Tongue (tissue), 2 donors: ENCODE data around the gene ANP32E. TPM values are rescaled to one million over a fixed set of nuclear protein-coding genes. Genes with fewer than 3 reads are reported as not detected.
"Not testable (repeated sequence)": the region's sequence is repeated elsewhere in the genome, so short reads cannot be mapped to it uniquely, and the experiment has no call there.

Experiments
- DNase-seq: peaks from one replicate; pipeline ENCODE4 v3.0.0-alpha.2; 2015
- total RNA-seq: library from RNA; depleted of rRNA; stranded (reverse); fragments of >200 nt; gene quantifications from one replicate; pipeline ENCODE4 v1.2.3, GENCODE V29; 2014

Gene ANP32E
- total RNA-seq, 1 donor from 2014 or later, result 32.8 TPM

DNA sequence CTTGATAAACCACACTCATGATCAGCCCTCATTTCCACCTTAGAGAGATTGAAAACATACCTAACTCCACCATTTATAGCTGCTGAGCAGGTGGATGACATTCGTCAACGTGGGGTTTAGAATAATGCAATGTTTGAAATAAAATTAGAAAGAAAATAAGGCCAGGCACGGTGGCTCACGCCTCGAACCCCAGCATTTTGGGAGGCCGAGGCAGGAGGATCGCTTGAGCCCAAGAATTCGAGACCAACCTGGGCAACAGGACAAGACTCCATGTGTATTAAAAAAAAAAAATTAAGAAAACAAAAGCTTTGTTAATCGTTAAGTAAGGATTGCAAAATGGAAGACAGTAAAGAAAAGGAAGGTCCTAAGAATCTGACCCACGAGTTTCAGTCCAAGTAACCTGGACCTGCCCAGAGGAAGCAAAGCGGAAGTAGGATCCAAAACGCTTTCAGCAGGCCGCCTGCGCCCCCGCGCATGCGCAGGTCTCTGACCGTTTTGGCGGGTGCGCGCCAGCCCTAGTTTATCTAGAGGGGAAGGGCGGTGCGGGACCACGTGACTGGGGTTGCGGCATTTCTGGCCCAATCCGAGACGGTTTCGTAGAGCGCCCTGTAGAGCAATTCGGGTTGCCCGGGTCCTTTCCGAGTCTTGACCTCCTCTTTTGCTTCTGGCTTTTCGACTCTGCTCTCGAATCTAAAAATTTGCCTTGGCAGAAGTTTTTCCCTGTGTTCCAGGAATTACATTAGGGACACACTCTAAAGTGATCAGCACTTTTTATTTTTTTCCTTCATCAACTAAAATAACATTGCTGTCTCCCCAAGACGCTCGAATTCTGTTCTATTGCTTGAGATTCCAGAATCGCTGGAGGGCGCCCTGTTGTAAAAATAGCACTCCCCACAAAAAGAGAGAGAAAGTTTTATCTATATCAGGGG, 22.5 kb downstream of the ANP32E start:
- DNase-seq, result peak; percentile 98

DNA sequence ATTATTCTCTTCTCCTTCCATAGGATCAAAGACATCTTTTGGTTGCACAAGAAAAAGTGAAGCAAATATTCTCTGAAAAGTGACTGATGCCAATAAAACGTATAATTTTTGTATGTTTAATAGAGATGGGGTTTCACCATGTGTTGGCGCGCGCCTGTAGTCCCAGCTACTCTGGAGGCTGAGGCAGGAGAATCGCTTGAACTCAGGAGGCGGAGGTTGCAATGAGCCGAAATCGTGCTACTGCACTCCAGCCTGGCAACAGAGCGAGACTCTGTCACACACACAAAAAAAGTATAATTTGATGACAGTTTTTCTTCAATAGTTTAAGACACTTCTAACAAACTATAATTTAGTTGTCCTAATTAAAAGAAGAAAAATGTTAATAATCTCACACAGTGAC, 23.8 kb downstream of the ANP32E start:
- DNase-seq, result no peak

DNA sequence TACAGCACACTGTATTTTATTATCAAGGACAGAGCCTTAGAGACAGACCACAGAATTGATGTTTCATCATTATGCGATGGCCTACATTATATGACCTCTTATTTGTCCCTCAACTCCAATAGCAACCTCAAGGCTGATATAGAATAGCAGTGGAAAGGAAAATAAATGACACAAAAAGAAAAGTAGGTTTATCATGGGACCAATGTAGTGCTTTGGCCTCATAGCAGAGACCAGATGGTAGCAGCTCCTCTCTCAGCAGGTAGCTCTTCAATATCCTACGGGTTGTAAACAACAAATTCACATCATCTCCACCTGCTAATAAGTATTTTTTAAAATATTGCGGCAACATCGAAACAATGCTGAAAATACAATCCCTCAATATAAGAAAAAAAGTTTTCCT, 25.2 kb downstream of the ANP32E start:
- DNase-seq, result no peak

DNA sequence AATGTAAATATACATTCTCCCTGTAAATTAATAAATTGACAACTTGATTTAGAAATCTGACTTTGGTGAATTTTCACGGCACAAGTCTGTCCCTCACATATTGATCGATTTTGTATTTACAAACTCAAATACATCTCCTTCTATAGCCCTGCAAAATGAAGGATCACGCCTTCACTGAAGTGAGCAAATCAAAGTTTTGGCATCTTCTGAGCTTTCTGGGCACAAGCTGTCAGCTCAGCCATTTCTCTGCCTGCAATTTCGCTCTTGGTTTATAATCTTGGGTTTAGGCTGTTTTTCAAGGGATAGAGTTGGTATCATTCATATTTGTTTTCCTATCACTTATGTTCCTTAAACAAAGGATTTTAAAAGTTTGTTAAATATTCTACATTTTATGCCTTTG, 25.8 kb downstream of the ANP32E start:
- no peak for DNase-seq

DNA sequence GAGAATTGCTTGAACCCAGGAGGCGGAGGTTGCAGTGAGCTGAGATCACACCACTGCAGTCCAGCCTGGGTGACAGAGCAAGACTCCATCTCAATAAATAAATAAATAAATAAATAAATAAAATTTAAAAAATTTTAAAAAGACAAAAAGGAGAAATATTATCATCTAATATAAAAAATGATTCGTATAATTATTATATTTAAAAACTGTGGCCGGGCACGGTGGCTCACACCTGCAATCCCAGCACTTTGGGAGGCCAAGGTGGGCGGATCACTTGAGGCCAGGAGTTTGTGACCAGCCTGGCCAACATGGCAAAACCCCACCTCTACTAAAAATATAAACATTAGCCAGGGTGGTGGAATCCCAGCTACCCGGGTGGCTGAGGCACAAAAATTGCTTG, 27.5 kb downstream of the ANP32E start:
- not testable (repeated sequence) for DNase-seq

DNA sequence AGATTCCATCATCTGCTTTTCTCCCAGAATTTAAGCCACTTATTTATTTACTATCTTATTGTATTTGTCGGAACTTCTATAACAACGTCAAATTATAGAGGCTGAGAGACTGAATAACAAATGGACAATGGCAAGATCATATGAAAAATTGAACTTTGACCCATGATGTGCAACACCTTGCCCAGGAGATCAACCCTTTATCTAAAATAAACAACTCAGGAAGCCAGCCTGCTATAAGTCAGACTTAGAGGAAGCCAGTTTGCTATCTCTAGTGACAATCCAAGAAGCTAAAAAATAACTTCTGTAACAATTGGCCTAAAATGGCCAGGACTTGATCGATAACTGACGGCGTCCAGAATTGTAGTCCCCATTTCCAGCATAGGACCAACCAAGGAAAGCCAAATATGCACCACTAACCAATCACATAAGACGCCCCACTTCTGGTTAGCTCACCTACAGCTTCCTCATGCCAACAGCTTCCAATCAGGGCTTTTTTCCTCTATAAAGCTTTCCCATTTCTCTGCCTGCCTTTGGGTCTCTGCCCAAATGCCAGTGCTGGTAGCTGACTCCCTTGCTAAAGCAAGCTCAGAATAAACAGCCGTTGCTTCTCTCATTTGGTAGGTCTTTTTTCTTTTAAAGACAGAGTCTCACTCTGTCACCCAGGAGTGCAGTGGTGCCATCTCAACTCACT, 28.5 kb downstream of the ANP32E start:
- DNase-seq, result no peak

DNA sequence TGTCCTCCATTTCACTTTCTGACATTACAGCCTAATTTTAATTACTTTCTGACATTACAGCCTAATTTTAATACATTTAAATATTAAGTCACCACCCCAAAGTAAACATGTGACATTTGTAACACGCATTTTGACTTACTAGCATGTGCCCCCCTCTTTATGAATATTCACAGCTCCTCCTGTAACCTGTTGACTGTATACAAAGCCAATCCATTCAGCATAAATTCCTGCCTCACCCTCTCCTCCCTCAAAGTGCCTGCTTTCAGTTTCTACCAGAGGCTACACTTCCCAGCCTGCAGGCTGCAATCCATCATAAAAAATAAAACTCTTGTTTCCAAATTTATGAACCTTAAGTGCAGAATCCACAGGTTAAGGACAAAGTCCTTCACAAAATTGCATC, 39.5 kb downstream of the ANP32E start:
- DNase-seq, result no peak

DNA sequence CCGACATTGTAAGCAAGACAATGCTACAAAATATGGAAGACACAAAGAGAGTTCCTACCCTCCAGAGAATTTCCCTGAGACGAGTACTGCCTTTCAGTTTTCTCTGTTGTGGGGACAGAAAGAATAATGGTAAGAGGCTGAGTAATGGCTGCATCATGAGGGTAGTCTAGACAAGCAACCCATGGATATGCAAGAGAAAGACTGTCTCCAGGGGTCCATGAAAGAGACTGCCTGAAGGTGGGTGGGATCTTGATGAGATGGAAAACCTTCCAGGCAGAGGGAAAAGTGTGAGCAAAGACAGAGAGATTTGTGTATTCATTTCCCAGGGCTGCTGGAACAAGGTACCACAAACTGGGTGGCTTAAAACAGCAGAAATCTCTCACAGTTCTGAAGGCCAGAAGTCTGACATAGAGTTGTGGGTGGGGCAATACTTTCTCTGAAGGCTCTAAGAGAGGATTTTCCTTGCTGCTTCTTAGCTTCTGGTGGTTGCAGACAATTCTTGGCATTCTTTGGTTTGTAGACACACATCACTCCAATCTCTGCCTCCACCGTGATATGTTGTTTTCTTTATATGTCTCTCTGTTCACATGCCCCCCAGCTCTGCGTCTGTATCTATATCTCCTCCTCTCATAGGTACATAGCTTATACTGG, 41.4 kb downstream of the ANP32E start:
- no peak for DNase-seq

DNA sequence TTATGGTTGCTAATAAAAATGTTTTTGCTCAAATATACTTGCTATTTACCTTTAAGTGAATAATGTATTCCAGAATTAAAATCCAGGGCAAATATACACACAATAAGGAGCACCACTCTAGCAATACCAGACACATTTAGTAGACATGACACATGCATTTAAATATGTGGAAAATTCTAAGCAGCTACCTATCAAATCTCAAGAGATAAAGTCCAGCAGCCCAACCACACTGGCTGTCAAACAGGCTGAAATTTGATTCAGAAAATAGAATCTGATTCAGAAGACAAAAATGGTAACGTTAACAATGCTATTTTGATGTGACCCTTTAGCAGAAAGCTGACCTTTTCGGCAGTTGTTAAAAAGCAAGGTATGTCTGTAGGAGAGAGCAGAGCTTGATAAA, 43.9 kb downstream of the ANP32E start:
- DNase-seq, result no peak

DNA sequence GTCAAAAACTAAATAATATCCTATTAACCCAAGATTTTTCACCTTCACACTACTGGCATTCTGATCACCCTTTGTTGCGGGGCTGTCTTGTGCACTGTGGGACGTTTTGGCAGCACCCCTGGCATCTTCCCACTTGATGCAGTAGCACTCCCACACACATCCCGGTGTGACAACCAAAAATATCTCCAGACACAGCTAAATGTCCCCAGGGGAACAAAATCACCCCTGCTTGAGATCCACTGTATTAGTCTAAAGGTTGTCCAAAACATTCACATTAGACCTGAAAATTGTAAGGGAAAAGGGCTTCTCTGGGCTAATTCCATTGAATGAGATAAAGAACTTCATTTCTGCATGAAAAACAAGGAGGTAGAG, 48.4 kb downstream of the ANP32E start:
- no peak for DNase-seq

DNA sequence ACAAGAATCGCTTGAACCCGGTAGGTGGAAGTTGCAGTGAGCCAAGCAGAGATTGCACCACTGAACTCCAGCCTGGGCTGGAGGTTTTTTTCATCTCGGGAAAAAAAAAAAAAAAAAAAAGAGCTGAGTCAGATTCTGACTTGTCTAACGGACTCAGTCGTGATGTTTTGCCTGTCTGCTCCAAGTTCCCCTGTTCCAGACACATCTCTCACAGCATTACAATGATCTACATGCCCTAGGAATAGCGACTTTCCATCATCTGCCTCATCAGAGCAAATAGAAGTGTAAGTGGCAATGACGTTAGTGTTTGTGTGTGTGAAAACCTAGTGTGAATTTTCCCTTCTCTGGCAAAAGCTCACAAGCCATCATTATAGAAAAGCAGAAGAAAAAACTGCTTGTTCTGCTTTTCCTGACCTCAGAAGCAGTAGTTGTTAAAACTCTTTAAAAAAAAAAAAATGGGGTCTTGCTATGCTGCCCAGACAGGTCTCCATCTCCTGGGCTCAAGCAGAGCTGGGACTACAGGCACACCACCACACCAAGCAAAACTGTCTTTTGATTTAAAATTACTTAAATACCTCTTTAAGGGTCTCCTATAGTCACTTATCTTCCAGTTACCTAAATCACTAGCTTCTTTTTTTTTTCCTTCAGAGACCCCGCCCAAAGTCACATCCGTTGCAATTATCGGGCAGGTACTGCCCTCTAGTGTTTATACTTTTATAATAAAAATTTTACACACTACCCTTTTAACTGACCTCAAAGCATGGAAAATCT, 48.9 kb downstream of the ANP32E start:
- DNase-seq, result peak; percentile 55

DNA sequence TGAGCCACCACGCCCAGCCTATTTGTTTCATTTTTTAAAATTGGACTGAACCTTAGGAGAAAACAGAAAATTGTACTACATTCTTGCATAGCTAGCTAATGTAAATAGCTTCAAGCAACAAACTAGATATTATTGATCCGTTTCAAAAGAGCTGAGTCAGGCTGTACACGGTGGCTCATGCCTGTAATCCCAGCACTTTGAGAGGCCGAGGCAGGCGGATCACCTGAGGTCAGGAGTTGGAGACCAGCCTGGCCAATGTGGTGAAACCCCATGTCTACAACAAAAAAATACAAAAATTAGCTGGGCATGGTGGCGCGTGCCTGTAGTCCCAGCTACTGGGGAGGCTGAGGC, 49.5 kb downstream of the ANP32E start:
- DNase-seq, result not testable (repeated sequence)

DNA sequence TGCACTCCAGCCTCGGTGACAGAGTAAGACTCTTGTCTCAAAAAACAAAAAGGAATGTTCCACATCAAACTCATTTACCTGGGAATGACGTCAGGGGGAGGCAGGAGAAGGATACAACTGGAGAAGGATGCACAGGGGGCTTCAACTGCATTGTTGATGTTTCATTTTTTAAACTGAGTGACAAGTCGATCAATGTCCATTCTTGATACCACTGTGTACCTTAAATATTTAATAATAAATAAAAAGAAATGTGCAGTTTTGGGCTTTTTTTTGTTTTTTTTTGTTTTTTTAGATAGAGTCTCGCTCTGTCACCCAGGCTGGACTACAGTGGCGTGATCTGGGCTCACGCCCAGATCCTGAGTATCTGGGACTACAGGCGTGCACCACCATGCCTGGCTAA, 50.4 kb downstream of the ANP32E start:
- no peak for DNase-seq

DNA sequence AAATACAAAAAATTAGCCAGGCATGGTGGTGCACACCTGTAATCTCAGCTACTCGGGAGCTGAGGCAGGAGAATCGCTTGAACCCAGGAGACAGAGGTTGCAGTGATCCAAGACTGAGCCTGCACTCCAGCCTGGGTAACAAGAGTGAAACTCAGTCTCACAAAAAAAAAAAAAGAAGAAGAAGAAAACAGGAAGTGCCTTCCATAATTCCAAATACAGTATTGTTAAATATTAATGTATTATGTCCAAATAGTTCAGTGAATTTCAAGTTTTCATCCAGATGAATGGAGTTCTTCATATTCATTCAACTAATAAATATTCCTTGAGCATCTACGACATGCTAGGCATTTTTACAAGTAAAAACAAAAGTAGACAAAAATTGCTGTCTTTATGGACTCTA, 52.9 kb downstream of the ANP32E start:
- no peak for DNase-seq

DNA sequence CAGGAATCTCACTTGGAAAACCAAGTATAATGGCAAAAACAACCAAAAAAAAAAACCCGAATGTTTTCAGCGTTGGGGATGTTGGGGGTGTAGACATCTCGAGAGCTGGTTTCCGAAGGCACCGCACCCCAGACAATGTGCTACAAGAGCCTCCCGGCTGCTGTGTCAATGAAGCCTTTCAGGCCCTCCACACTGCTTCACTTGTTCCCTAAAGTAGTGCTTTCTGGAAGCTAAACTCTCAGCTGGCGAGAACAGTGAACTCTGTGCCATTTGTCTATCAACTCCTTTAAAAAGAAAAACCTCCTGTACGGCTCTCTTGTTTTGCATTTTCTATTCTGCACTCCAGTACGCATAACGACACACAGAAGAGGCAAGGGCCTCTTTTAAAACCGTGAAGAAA, 53.7 kb downstream of the ANP32E start:
- DNase-seq, result peak; percentile 62

DNA sequence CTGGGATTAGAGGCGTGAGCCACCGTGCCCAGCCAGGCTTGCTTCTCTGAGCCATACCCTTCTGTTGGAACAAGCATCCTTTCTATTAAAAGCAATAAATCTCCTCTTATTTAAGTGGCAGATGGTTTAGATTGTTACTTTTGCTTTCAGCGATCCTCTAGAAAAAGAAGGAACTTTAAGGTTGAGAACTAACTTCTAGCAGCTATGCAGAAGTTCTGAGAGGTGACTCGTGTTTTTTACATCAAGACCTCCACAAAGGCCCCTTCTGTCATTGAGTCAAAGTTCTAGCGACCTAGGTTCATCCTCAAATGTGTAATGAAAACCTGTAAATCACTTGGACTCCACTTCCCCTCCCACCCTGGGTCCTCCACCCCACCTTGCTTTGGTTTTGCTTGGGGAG, 55.4 kb downstream of the ANP32E start:
- DNase-seq, result no peak

DNA sequence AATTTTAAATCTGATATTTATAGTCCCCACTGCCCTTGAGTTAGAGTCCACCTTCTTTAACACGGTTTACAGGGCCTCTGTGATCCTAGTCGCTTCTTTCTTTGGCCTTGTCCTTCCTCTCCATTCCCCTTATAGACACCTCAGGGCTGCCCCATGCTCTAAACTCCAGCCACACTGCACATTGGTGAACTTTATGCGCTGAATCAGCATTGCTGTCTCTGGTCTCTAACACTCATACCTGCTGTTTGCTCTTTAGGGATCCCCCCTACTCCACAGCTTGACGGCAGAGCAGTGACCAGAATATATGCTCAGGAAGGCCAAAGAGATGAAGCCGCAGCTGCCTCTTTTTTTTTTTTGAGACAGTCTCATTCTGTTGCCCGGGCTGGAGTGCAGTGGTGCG, 56.0 kb downstream of the ANP32E start:
- DNase-seq, result no peak

DNA sequence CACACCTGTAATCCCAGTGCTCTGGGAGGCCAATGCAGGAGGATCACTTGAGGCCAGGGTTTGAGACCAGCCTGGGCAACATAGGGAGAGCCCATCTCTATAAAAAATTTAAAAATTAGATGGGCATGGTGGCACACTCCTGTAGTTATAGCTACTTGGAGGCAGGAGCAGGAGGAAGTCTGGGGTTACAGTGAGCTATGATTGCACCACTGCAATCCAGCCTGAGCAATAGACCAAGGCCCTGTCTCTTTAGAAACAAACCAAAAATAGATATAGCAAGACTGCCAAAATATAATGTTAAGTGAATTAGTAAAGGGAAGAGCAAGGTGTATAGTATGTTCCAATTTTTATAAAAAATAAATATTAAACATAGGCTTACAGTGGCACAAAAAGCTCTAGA, 57.4 kb downstream of the ANP32E start:
- no peak for DNase-seq

DNA sequence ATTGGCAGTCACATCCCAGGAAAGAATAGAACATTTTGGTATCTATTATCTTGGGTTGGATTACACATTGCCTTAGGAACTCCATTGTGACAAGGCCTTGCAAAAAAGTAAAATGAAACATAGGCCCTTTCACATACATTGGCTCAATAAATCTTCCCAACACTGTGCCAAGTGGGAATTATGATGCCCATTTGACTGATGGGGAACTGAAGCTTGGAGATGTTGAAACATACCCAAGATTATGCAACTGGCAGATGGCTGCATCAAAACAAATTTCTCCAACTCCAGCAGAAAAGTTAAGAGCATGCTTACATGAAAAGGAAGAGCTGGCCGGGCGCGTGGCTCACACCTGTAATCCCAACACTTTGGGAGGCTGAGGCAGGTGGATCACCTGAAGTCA, 59.3 kb downstream of the ANP32E start:
- DNase-seq, result no peak

DNA sequence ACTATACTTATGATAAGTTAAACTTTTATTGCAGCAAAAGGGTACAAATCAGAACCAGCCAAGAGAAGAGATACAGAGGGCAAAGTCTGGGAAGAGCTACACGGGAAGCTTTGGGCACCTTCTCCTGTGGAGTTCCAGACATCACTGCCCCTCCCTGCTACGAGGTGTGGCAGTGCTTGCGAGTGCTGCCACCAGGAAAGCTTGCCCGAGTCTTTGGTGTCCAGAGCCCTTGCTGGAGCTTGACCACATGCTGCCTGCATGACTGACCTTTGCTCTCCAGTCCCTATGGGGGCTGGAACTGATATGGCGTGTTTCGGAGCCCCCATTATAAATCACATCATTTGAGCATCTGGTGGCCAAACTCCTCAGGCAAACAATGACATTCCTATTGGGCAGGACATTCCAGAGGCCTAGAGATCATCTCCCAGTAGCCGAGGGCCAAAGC, 62.7 kb downstream of the ANP32E start:
- no peak for DNase-seq

DNA sequence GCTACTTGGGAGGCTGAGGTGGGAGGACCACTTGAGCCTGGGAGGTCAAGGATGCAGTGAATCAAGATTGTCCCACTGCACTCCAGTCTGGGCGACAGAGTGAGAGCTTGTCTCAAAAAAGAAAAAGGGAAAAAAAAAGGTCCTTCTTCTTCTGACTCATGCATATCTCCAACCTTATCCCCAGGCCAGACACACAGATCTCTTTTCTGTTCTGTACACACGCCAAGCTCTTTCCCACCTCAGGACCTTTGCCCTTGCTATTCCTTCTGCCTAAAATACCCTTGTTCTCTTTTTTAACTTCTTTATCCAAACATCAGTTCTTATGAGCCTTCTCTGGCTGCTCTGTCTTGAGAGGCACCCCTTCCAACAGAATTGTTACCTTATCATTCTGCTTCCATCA, 64.1 kb downstream of the ANP32E start:
- no peak for DNase-seq

DNA sequence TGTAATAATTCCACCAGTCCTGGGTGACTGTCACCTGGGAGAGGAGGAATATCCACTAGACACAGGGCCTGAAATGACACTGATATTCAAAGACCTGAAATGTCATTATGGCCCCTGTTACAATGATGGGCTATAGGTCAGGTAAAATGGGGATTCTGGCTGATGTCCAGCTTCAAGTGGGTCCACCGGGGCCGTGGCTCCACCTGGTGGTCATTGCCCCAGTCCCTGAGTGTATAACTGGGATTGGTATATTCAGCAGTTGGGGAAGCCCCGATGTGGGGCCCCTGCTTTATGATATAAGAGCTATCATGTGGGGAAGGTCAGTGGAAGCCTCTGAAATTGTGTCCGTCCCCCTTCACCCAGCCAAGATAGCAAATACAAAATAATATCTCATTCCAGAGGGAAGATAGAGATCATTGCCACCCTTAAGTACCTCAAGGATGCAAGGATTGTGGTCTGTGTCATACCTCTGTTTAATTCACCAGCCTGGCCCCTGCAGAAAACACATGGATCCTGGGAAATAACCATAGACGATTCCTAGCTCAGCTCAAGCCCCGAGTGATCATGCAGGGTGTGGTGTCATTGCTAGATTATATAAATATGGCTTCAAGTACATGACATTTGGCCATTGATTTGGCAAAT, 66.8 kb downstream of the ANP32E start:
- peak; percentile 76 for DNase-seq
